A673 (cell line): ENCODE results near the gene NIM1K. TPM values are rescaled to one million over a fixed set of nuclear protein-coding genes. Genes with fewer than 3 reads are reported as not detected.

Source experiments
- BruUV-seq: library from RNA; stranded (reverse); fragments of 400-500 nt; replicated peaks from 2 replicates; lab custom pipeline; 2021; lab: Mats Ljungman, UMichigan
- CTCF ChIA-PET: fragments of 300-600 bp; sonication (Branson Sonifier 250); formaldehyde crosslinking; loops from one replicate; lab custom pipeline; 2022; ENCODE audit warnings: antibody characterized with exemption; lab: Charles Lee
- POLR2A ChIA-PET: fragments of 300-600 bp; sonication (Branson Sonifier 250); formaldehyde crosslinking; loops from one replicate; lab custom pipeline; 2022; ENCODE audit warnings: antibody characterized with exemption; ENCODE audit not compliant: low non-redundant PET; lab: Charles Lee
- DNase-seq: peaks from one replicate; pipeline ENCODE4 v3.0.0-alpha.2; 2015; ENCODE audit warnings: low spot score
- H3K27ac ChIP-seq: fragments of 200-600 bp; sonication (generic); 2 replicates; pipeline ENCODE4 v1.5.1; 2016; ENCODE audit warnings: mixed run types, low read depth, mild to moderate bottlenecking, mixed read lengths, antibody characterized with exemption, low read length; ENCODE audit not compliant: poor library complexity, severe bottlenecking
- H3K27me3 ChIP-seq: fragments of 200-600 bp; sonication (generic); replicated peaks from 2 replicates; pipeline ENCODE4 v1.6.1; 2017; ENCODE audit warnings: mixed run types, low read depth, mild to moderate bottlenecking, mixed read lengths, antibody characterized with exemption, low read length; ENCODE audit not compliant: insufficient read depth, poor library complexity
- H3K36me3 ChIP-seq: fragments of 200-600 bp; sonication (generic); 2 replicates; pipeline ENCODE4 v1.6.1; 2016; ENCODE audit warnings: mixed run types, mild to moderate bottlenecking, mixed read lengths, antibody characterized with exemption, low read length; ENCODE audit not compliant: insufficient read depth, poor library complexity, severe bottlenecking
- H3K4me1 ChIP-seq: fragments of 200-600 bp; sonication (generic); 2 replicates; pipeline ENCODE4 v1.6.1; 2017; ENCODE audit warnings: mixed run types, mild to moderate bottlenecking, mixed read lengths, antibody characterized with exemption, low read length; ENCODE audit not compliant: insufficient read depth, poor library complexity, severe bottlenecking
- H3K4me3 ChIP-seq: fragments of 200-600 bp; sonication (generic); 2 replicates; pipeline ENCODE4 v1.5.1; 2016; ENCODE audit warnings: low read depth, mixed run types, mild to moderate bottlenecking, mixed read lengths, low read length; ENCODE audit not compliant: poor library complexity, severe bottlenecking
- H3K9me3 ChIP-seq: fragments of 200-600 bp; sonication (generic); 2 replicates; pipeline ENCODE4 v1.6.1; 2016; ENCODE audit warnings: mixed run types, low read depth, mild to moderate bottlenecking, mixed read lengths, antibody characterized with exemption, low read length; ENCODE audit not compliant: poor library complexity, severe bottlenecking
- EZH2 ChIP-seq: fragments of 200-600 bp; sonication (generic); IDR thresholded peaks from 2 replicates; pipeline ENCODE4 v1.6.1; 2017; ENCODE audit warnings: borderline replicate concordance, low read depth, mild to moderate bottlenecking, mixed read lengths, antibody characterized with exemption, low read length; ENCODE audit not compliant: poor library complexity, severe bottlenecking
- intact Hi-C: fragments of 100-400 bp; cut with micrococcal nuclease; formaldehyde crosslinking; loops from one replicate; pipeline ENCODE4 v1.10.0; 2022; ENCODE audit not compliant: unreplicated experiment
- total RNA-seq: library from RNA; stranded (reverse); gene quantifications from 2 replicates; pipeline ENCODE4 v1.2.3, GENCODE V29; 2021
- TF ChIP-seq, protein P1 (sequence below): fragments of 300-800, 200-600 bp; sonication (generic); conservative IDR thresholded peaks from 2 replicates; pipeline ENCODE4 v1.5.1; 2017; ENCODE audit warnings: low read depth, mild to moderate bottlenecking, antibody characterized with exemption, low read length, moderate library complexity, mixed read lengths

NIM1K gene
- total RNA-seq, 1 experiment from 2014 or later = 0.41 TPM

GRCh38 chr5:43288269-43288831 lies 96.3 kb downstream of the NIM1K start:
- no peaks in the 10 kb centered on the region for H3K9me3 ChIP-seq
- H3K27ac ChIP-seq = no peak overlapping the region
- BruUV-seq = no TSS peak
- H3K36me3 ChIP-seq = peaks cover 64% of the 10 kb centered on the region
- intact Hi-C loops = no loop called here
- CTCF ChIA-PET = no interaction called here
- H3K4me1 ChIP-seq = no peaks in the 10 kb centered on the region
- H3K27me3 ChIP-seq = no peaks in the 10 kb centered on the region
- POLR2A ChIA-PET = interaction anchor here (0.6 kb wide), 1 partner anchor 129 kb away, joined by 3 read pairs; no protein-coding TSS in a partner anchor
- H3K4me3 ChIP-seq = no peak overlapping the region
- DNase-seq = no peak
- no peak for TF ChIP-seq EZH2
- TF ChIP-seq, protein P1, sequence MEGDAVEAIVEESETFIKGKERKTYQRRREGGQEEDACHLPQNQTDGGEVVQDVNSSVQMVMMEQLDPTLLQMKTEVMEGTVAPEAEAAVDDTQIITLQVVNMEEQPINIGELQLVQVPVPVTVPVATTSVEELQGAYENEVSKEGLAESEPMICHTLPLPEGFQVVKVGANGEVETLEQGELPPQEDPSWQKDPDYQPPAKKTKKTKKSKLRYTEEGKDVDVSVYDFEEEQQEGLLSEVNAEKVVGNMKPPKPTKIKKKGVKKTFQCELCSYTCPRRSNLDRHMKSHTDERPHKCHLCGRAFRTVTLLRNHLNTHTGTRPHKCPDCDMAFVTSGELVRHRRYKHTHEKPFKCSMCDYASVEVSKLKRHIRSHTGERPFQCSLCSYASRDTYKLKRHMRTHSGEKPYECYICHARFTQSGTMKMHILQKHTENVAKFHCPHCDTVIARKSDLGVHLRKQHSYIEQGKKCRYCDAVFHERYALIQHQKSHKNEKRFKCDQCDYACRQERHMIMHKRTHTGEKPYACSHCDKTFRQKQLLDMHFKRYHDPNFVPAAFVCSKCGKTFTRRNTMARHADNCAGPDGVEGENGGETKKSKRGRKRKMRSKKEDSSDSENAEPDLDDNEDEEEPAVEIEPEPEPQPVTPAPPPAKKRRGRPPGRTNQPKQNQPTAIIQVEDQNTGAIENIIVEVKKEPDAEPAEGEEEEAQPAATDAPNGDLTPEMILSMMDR = no peak

GRCh38 chr5:43290726-43291125 lies 98.7 kb downstream of the NIM1K start:
- Histone ChIP-seq H3K36me3 (peaks cover 88% of the 10 kb centered on the region), H3K27me3 (no peaks in the 10 kb centered on the region), H3K4me3 (no peak overlapping the region), H3K9me3 (no peaks in the 10 kb centered on the region), H3K4me1 (no peaks in the 10 kb centered on the region), H3K27ac (no peak overlapping the region)
- DNase-seq = no peak
- TF ChIP-seq, protein P1 = no peak
- TF ChIP-seq EZH2 = no peak
- BruUV-seq = no TSS peak
- intact Hi-C loops = no loop called here
- CTCF ChIA-PET = no interaction called here
- POLR2A ChIA-PET = no interaction called here

GRCh38 chr5:43294226-43294625 lies 102.2 kb downstream of the NIM1K start:
- Histone ChIP-seq H3K27me3 (no peaks in the 10 kb centered on the region), H3K4me3 (no peak overlapping the region), H3K27ac (no peak overlapping the region), H3K9me3 (no peaks in the 10 kb centered on the region), H3K36me3 (peaks cover 97% of the 10 kb centered on the region), H3K4me1 (no peaks in the 10 kb centered on the region)
- BruUV-seq = no TSS peak
- ChIA-PET CTCF (no interaction called here), POLR2A (no interaction called here)
- DNase-seq = no peak
- intact Hi-C loops = no loop called here
- no peak for TF ChIP-seq EZH2
- TF ChIP-seq, protein P1 = no peak
